CD4-positive, alpha-beta T cell treated with Interleukin-2 at 100 ng/mL for 4 hours (primary cell): Measurements from ENCODE around the gene ZKSCAN7.
"Not testable (repeated sequence)": the region's sequence is repeated elsewhere in the genome, so short reads cannot be mapped to it uniquely, and the experiment has no call there.

ENCODE experiments used
- DNase-seq: peaks from one replicate; pipeline ENCODE4 v3.0.0-alpha.2; 2020; ENCODE audit warnings: low spot score

Gene ZKSCAN7

DNA sequence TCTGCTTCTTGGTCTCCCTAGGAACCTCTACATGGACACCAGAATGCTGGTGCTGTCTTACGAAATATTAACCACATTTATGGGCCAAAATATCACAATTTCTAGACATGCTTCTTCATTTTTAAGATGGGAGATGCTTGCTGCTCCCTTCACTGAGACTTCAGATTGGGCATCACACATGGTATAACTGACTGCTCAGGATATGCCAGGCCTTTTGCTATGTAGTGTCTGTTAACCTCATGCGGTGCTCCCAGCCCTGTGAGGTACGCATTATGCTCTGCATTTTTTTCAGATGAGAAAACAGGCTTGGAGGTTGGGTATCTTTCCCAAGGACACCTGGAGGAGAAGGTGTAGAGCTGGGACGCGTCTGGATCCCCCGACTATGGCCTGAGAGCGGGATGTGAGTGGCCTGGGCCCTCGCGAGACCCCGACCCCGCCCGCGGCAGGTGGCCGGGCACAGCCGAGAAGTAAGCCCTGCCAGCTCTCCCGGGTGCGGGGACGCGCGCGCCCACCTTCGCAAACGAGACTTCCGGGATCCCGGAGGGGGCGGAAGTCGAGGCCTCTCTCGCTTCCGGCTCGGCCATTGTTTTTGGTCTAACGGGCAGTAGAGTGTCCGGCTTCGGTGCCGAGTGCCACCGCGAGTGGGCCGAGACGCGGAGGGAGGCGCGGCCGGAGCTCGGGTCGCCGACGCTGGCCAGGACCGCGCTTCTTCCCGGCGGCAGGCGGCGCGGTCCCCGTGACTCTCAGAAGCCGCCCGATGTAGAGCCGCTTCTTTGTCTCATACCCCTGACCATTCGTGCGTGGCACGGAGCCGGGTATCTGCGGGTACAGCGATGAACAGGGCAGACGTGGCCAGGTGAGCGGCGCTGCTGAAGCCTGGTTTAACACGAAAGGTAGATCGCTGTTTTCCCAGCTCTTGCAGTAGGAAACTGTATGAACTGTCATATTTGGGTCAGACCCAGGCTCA, at the start of gene ZKSCAN7:
ZKSCAN7 (plus strand) TSS at position 568 of the 967 bp plus-strand sequence. CDS start 1,855 bp downstream, outside the sequence.
- DNase-seq: peak; percentile 45

DNA sequence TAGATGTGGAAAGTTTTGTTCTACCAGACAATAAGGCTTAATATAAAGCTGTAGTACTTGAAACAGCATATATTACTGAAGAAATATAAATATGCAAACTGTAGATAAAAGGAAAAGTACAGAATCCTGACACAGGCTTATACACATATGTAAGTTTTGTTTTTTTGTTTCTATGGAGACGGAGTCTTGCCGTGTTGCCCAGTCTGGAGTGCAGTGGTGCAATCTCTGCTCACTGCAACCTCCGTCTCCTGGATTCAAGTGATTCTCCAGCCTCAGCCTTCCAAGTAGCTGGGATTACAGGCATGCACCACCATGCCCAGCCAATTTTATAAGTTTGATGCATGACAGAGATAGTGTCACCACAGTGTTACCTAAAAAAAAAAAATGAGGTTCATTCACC, 48.4 kb upstream of the ZKSCAN7 start:
- DNase-seq: no peak

DNA sequence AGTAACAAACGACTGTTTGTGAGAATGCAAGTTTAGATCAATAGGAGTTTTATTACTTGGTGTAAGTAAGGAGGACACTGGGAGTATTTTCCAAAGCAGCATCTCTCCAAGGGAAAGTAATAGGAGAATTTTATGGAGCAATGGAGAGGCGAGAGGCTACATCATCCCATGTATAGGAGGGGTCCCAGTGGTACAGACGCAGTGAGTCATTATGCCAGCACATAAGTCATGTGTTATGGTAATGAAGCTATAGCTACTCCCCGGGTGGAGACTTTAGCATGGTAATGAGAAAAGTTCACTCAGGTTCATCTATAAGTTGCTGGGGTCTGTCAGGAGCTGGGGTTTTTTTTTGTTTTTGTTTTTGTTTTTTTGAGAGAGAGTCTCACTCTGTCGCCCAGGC, 48.0 kb upstream of the ZKSCAN7 start:
- DNase-seq: no peak

DNA sequence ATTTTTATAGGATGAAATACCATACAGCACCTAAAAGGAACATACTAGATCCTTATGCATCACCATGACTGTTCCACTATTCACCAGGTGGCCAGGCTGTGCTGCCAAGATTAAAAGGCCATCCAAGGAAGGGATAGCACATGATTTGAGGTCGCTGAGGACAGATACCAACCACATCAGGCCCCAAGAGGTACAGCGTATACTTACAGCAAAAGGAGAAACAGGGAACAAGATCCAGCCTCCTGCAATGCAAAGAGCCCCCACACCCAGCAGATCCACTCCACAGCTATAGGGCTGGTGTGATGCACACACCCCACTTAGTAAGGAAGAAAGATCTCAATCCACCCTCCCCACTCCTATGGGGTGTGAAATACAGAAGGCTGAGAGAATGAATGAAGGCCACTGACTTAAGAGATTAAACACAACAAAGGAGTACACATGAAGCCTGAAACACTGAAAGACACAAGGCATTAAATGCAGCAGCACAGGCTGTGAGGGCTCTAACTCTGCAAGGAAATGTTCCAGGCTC, 45.5 kb upstream of the ZKSCAN7 start:
- DNase-seq: no peak

DNA sequence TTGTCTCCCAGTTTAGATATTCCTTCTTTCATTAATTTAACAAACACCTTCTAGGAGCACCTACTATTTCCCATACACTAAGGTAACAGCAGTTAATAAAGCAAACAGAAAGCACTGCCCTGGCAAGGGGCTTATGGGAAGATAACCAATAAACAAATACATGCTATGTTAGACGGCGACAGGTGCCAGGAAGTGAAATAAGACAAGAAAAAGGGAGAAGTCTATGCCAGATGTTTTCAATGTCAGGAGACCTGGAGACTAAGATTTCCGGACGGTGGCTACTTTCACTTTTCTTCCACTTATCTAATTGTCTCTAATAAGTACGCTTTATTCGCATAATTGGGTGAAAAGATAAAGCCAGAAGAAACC, 45.0 kb upstream of the ZKSCAN7 start:
- peak; percentile 16 for DNase-seq

DNA sequence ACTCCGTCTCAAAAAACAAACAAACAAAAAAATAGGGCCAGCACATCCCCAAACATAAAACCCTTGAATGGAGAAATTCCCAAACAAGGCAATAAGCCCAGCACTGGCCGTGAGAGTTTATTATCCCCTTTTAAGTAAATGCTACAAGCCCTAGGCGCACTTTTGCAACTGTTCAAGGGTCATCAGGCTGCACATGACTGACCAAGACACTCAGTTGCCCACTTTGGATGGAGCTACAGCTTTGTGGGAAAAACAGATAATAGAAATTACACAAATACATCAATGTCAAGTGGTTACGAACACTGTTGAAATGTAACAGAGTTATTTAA, 43.8 kb upstream of the ZKSCAN7 start:
- DNase-seq: no peak

DNA sequence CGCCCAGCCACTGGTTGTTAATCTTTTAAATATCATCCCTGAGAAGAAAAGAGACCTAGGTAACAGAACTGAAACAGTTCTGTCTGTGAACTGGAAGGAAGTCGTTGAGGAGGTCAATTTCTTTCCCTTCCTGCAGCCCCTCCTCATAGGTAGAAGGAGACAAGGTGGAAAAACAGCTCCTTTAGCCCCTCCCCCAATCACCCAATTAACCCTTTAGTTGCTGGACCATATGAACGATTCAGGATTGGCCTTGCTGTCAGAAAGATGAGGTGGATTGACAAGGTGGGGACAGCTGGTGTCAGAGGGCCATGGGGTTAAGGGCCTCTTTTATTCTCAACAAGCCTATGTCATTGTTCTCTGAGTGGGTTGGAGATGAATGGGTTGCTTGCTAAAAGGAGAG, 41.5 kb upstream of the ZKSCAN7 start:
- DNase-seq: no peak

DNA sequence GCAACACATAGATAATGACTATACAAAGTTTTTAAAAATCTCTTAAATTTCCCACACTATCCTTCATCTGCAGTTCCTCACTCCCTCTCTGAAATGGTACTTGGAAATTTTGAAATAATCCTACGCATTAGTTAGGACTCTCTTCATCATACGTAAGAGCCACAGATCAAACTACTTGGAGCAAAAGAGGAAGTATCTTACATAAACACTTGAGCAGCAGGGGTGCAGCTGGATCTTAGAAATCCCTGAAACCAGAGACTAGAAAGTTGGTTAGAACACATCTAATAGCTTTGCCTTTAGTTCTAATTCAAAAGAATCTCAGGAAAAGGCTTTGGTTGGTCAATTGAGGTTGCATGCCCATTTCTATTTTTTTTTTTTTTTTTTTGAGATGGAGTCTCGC, 38.8 kb upstream of the ZKSCAN7 start:
- no peak for DNase-seq

DNA sequence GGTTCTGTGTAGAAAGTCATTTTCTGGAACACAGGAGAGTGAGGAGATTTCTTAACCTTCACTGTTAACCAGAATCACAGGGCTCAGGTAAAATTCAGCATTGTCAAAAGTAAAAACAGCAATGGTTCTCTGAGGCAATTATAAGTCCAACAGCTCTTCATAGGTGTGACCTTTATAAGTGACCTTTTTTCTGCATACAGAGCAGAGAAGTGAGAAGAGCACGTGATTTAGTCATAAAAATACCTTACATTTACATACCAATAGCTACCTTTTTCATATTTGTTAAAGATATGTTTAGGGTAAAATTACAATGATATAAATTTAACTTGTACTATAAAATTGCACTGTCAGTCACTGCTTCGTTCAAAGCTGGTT, 36.2 kb upstream of the ZKSCAN7 start:
- no peak for DNase-seq

DNA sequence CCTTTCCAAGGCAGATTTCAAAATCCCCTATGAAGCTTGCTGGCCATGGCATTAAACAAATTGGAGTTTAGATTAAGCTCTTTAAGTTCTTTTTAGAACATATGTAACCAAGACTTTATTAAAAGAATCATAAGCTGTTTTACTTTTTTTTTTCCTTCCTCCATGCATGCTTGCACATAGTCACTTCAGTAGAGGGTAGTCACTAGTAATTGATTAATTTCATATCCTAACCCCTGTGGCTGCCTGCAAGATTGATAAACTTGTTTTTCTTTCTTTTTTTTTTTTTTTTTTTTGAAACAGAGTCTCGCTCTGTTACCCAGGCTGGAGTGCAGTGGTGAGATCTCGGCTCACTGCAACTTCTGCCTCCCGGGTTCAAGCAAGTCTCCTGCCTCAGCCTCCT, 33.3 kb upstream of the ZKSCAN7 start:
- DNase-seq: no peak

DNA sequence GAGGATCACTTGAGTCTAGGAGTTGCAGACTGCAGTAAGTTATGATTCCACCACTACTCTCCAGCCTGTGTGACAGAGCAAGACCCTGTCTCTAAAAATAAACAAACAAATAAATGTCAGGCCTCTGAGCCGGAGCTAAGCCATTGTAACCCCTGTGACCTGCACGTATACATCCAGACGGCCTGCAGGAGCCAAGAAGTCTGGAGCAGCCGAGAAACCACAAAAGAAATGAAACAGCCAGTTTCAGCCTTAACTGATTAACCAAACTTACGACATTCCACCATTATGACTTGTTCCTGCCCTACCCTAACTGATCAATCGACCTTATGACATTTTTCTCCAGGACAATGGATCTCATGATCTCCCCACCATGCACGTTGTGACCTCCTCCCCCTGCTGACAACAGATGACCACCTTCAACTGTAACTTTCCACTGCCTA, 32.5 kb upstream of the ZKSCAN7 start:
- no peak for DNase-seq

DNA sequence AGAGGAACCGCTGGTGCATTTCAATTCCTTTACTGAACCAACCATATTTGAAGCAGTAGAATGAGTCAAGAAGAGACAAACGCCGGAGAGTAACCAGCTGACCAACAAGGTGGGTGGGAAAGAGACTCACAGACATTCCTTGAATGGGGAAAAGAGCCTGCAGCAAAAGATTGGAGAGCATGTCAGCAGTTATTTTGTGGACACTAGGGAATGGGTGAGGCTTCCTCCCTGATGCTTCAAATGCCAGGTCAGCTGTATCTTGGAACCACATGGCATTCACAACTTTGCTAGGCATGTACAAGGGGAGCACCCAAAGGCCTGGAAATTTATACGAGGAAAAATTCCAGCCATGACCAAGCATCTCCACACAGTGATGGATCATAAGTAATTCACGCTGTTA, 29.9 kb upstream of the ZKSCAN7 start:
- no peak for DNase-seq

DNA sequence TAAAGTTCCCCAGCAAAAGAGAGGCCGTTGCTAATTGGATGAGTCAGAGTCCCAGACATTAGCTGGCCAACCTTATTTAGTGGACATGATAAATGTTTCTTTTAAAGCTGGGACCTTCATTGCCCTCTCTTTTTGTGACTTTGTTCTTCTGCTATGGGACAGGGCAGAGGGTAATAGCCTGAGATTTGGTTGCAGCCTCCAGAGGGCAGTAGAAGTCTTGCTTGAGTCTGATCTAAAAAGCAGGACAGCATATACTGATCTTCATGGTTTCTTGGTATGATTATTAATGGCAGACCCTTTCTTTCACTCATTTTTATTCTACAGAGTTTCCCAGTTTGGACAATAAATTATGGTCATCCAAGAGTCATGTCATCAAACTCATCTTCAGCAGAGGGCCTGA, 25.1 kb upstream of the ZKSCAN7 start:
- DNase-seq: peak; percentile 18

DNA sequence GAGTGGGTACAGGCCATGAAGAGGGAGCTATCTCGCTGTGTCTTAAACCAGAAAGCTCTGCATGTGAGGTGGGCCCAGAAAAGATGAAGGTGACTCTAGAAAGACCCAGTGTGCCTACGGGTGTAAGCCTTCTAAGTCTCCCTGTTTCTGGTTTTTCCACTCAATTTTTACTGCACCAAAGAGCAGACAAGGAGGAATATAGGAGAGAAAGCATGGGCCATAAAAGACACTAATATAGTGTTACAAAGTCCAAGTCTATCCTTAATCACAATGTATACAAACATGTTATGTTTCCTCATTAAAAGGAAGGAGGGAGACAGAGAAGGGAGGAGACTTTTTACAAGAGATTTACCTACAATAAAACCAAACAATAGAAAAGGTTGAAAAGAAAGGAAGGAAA, 24.1 kb upstream of the ZKSCAN7 start:
- no peak for DNase-seq

DNA sequence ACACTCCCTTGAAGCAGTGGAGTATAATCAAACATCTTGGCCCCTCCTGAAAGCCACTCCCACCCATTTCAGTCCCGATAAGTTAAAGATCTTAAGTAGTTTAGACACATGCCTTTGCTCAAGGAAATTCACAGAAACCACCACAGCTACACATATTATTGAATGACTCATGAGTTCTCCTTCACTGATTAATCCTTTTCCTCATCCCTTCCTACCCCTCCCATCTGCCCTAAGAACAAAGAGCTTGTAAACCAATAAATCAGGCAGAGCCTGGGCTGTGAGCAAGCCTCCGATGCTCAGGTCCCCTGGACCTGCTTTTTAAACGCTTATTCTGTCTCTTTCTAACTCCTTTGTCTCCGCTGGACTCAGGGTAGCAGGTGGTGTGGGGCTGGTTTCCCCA, 20.3 kb upstream of the ZKSCAN7 start:
- not testable (repeated sequence) for DNase-seq

DNA sequence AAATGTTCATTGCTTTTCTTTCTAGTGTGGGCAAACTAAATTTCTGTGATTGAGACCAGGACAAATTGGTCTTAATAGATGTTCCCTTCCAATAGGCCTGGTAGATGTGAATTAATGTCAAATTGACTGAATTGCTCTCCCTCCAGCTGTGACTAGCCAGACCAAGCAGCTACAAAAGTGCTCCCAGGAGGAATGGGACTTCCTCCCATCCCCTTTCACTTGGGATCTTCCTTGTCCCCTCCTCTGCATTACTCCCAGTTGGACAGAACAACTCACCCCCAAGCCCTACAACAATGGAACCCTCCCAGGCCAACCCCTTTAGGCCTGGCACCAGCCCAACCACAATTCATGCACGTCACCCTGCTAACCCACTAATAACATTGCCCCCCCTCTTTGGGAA, 19.6 kb upstream of the ZKSCAN7 start:
- DNase-seq: no peak

DNA sequence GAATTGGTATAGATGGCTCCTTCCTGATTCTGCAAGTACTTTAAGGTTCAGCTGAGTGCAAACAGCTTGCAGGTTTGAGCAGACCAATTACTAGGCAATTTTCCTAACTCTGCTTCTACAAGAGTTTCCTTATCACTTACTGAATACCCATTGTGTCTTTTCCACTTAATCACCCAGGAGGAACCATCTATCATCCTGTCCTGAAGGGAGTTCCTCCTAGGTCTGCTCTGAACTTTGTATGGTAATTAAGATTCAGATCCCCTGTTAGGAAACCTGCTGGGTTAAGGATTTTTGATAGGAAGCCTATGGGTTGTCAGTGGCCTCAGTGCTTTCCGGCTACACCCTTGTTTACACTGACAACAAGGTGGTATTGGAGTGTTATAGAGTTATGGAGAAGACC, 10.2 kb upstream of the ZKSCAN7 start:
- DNase-seq: not testable (repeated sequence)

DNA sequence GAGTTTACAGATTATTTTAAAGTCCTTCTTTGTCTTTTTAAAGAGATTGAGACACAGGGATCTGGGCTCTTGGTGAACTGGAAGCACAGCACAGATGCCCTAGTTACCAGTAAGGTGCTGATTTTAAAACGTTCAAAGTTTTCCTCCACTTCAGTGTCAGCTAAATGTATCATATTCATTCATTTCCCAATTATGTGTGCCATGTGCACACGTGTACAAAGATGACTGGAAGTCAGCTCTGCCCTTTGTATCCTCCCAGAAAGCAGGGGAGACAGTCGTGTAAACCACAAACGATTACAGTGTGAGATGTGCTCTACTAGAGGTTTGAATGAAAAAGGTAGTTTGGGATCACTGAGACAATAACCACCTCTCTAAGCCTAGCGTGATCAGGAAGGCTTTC, 730 bp downstream of the ZKSCAN7 start:
- no peak for DNase-seq

DNA sequence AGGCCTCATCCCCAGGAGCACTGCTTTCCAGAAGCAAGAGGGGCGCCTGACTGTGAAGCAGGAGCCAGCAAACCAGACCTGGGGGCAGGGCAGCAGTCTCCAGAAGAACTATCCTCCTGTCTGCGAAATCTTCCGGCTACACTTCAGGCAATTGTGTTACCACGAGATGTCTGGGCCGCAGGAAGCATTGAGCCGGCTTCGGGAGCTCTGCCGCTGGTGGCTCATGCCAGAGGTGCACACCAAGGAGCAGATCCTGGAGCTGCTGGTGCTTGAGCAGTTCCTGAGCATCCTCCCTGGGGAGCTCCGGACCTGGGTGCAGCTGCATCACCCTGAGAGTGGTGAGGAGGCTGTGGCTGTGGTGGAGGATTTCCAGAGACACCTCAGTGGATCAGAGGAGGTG, 2.1 kb downstream of the ZKSCAN7 start:
- DNase-seq: no peak

DNA sequence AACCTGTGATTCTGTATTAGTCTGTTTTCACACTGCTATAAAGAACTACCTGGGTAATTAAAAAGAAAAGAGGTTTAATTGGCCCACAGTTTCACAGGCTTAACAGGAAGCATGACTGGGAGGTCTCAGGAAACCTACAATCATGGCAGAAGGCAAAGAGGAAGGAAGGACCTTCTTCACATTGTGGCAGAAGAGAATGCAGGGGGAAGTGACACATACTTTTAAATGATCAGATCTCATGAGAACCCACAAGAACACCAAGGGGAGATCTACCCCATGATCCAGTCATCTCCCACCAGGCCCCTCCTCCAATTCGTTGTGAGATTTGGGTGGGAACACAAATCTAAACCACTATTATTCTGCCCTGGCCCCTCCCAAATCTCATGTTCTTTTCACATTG, 6.1 kb downstream of the ZKSCAN7 start:
- no peak for DNase-seq

DNA sequence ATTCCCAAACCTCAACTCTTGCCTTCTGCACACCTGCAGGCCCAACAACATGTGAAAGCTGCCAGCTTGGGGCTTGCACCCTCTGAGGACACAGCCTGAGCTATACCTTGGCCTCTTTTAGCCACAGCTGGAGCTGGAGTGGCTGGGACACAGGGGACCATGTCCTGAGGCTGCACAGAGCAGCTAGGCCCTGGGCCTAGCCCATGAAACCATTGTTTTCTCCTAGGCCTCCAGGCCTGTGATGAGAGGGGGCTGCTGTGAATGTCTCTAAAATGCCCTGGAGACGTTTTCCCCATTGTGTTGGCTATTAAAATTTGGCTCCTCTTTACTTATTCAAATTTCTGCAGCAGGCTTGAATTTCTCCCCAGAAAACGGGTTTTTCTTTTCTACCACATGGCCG, 7.2 kb downstream of the ZKSCAN7 start:
- DNase-seq: no peak

DNA sequence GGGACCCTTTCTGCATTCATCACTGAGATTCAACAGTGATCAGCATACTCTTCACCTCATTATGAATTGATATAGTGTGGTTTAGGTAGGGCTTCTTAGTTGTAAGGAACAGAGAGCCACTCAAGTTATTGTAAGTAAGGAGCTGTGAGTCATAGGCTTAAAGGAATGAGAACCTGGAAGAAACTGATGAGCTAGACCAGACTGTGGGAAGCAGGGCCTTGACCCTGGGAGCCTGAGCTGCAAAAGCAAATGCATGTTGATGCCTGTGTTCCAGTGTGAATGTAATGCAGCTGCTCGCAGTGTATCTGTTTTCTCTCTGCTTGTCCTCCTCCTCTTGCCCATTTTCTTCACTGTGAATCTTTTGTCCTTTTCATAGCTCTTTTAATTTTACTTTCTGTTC, 13.6 kb downstream of the ZKSCAN7 start:
- DNase-seq: no peak

DNA sequence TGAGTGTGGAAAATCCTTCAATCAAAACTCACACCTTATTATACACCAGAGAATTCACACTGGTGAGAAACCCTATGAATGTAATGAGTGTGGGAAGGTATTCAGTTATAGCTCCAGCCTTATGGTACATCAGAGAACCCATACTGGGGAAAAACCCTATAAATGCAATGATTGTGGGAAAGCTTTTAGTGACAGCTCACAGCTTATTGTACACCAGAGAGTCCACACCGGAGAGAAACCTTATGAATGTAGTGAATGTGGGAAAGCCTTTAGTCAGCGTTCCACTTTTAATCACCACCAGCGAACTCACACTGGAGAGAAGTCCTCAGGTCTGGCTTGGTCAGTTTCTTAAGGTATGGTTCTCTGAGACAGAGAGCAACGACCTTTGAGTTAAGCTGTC, 16.0 kb downstream of the ZKSCAN7 start:
- DNase-seq: no peak

DNA sequence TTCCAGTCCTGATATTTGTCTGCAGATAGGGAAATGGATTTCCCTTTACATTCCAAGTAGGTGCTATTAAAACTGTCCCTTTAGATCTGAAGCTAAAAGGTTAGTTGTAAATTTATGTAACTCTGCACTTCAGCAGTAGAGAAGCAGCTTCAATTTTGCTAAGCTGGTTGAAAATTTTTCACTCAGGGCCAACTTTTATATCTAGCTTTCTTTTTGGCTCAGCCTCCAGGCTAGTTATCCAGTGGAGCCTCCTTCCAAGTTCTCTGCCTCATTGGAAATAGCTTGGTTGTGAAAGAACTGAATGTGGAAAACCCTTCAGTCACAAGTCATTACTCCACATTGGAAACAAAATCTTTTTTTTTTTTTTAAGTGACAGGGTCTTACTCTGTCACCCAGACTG, 21.6 kb downstream of the ZKSCAN7 start:
- no peak for DNase-seq
